ENCODE results near the gene NOTCH1.
A peak's percentile ranks its signal among the peaks of the same experiment; 100 is the strongest.

NOTCH1 gene

DNA sequence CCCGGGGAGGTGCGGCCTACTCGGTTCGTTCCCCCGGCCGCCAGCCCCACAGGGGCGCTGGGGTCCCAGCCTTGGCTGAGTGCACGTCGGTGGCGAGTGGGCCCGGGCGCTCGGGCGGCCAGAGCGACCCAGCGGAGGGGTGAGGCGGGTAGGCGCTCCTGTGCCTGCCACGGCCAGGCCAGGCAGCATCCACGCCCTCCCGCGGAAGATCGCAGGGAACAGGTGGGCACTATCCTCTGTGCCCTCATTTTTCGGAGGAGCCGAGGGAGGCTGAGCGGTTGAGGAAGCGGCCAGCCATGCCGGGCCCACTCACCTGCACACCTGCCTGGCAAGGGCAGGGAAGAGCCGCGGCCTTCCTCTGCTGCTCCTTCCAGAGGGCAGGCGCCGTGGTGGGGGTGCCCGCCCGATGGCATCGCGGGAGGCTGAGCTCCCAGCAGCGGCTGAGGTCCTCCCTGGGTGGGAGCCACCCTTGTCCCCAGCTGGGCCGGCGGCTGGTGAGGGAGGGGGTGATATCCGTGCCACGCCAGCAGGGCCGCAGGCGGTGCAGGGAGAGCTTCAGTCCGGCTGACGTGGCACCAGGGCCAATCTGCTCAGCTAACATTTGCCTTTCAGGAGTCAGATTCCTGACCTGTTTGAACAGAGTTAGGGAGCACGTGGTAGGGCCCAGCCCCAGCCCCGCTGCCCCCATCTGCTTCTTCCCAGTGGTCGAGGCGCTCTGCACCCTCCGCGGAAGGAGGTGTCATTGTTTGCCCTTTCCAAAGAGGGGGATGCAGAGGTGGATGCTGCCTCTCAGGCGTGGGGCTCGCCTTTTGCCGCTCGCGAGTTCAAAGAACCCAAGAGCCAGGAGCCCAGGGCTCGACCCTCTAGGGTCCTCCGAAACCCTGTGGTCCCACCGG is 61.4 kb downstream of the NOTCH1 start:
- Histone ChIP-seq H3K27me3 (replicated peaks in 2 of 5; ENCODE audit: control insufficient read depth in 4 of 5, insufficient read depth in 5 of 5, low read length in 4 of 5) (no peaks in the 10 kb centered on the region), H3K9me3 (ENCODE audit: control extremely low read depth in 1 of 5, control insufficient read depth in 4 of 5, insufficient read depth in 2 of 5, low read depth in 1 of 5, low read length in 4 of 5) (no peaks in the 10 kb centered on the region), H3K36me3 (ENCODE audit: control insufficient read depth in 4 of 4, insufficient read depth in 4 of 4, low read length in 3 of 4) (peaks cover 0 to 7% (median 3%) of the 10 kb centered on the region in 4 experiments), H3K4me1 (ENCODE audit: control extremely low read depth in 1 of 4, control insufficient read depth in 4 of 4, insufficient read depth in 4 of 4, low read length in 3 of 4) (peaks cover 7 to 47% (median 34%) of the 10 kb centered on the region in 4 experiments), H3K4me3 (ENCODE audit: control insufficient read depth in 1 of 7, extremely low read depth in 1 of 7, insufficient read depth in 4 of 7, low read depth in 2 of 7, low read length in 6 of 7) (peak overlapping the region; percentile 27 to 82 (median 72)), H3K27ac (ENCODE audit: insufficient read depth in 1 of 2, low read depth in 1 of 2, low read length in 2 of 2, poor library complexity in 1 of 2, severe bottlenecking in 2 of 2) (peak overlapping the region in 1 of 2 experiments; percentile 93)
- CTCF ChIA-PET: interaction anchor here (0.7 to 9.1 kb wide), 21 partner anchors 9 to 209 kb away, joined by 3 to 238 read pairs (median 6); no protein-coding TSS in a partner anchor
- WGBS (ENCODE audit: insufficient coverage): 44% methylated on average over 50 of the region's 59 CpGs
- peak in 2 of 3 donors; percentile 4 to 11 for DNase-seq
- POLR2A ChIA-PET: interaction anchor here (0.6 to 2.6 kb wide), 7 partner anchors 41 to 172 kb away, joined by 3 to 9 read pairs (median 4); no protein-coding TSS in a partner anchor

DNA sequence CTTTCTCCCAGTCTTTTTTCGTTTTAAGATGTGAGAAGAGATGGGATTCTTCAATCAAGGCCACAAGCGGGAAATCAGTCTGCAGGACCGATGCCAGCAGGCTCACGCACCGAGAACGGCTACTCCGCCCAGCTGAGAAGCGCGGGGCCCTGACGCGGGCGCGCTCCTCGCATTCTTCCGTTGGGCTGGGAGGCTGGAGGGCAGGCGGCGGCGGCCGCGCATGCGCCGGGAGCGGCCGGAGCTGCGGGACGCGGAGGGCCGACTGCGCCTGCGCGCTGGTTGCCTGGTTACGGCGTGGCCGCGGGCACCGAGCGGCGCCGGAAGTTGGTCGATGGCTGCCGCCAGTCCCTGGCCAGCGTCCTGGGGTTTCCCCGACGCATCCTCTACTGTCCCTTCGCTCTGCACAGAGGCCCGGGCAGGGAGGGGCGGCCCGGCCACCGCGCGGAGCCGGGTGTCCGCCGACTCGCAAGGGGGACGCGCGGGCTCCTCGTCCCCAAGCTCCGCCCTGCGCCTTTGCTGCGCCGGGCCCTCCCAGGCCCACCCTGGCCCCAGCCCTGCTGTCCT is 62.2 kb downstream of the NOTCH1 start:
- Histone ChIP-seq H3K4me1 (ENCODE audit: control extremely low read depth in 1 of 4, control insufficient read depth in 4 of 4, insufficient read depth in 4 of 4, low read length in 3 of 4) (peaks cover 7 to 47% (median 33%) of the 10 kb centered on the region in 4 experiments), H3K36me3 (ENCODE audit: control insufficient read depth in 4 of 4, insufficient read depth in 4 of 4, low read length in 3 of 4) (peaks cover 0 to 8% (median 5%) of the 10 kb centered on the region in 4 experiments), H3K27me3 (replicated peaks in 2 of 5; ENCODE audit: control insufficient read depth in 4 of 5, insufficient read depth in 5 of 5, low read length in 4 of 5) (no peaks in the 10 kb centered on the region), H3K4me3 (ENCODE audit: control insufficient read depth in 1 of 7, extremely low read depth in 1 of 7, insufficient read depth in 4 of 7, low read depth in 2 of 7, low read length in 6 of 7) (peak overlapping the region; percentile 26 to 82 (median 72)), H3K27ac (ENCODE audit: insufficient read depth in 1 of 2, low read depth in 1 of 2, low read length in 2 of 2, poor library complexity in 1 of 2, severe bottlenecking in 2 of 2) (peak overlapping the region; percentile 88 to 93), H3K9me3 (ENCODE audit: control extremely low read depth in 1 of 5, control insufficient read depth in 4 of 5, insufficient read depth in 2 of 5, low read depth in 1 of 5, low read length in 4 of 5) (no peaks in the 10 kb centered on the region)
- under 1% methylated on average over 50 of the region's 63 CpGs for WGBS (ENCODE audit: insufficient coverage)
- POLR2A ChIA-PET: interaction anchor here (0.6 to 2.6 kb wide), 8 partner anchors 41 to 173 kb away, joined by 3 to 9 read pairs (median 4); no protein-coding TSS in a partner anchor
- CTCF ChIA-PET: interaction anchor here (1.3 to 9.1 kb wide), 12 partner anchors 10 to 181 kb away, joined by 3 to 238 read pairs (median 14); no protein-coding TSS in a partner anchor
- DNase-seq: peak; percentile 84 to 92 (median 90)

DNA sequence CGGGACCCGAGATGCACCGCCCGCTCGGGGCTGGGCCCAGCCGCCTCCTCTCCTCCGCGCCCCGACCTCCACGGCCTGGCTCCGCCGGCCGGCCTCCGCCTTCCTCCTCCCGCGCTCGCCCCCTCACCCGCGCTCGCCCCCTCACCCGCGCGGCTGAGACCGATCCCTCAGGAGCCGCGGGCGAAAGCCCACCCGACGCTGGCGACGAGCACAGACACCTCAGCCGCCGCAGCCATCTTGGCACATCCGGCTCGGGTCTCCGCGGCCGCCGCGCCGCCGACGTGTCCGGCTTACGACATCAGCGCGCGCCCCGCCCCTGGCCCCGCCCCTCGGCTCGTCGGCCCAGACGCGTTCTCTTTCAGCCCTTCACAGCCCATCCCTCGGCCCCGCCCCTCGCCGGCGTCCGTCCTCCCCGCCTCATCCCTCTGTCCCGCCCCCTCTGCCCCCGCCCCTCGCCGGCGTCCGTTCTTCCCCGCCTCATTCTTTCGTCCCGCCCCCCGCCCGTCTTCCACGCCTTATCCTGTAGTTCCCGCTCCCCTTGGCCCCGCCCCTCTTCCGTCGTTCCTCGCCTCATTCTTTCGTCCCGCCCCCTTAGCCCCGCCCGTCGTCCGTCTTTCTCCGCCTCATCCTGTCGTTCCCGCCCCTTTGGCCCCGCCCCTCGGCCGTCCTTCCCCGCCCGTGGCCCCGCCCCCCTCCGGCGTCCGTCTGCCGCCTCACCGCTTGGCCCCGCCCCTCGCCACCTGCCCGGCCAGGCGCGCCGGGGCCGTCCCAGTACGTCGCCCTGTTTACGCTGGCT is 62.9 kb downstream of the NOTCH1 start, which contains the start of gene SEC16A:
Gene SEC16A (minus strand): TSS at position 248 of the 796 bp plus-strand sequence. CDS start 5,425 bp downstream, outside the sequence.
- Histone ChIP-seq H3K4me3 (ENCODE audit: control insufficient read depth in 1 of 7, extremely low read depth in 1 of 7, insufficient read depth in 4 of 7, low read depth in 2 of 7, low read length in 6 of 7) (peak within 1 kb of the TSS; percentile 81 to 95 (median 92)), H3K36me3 (ENCODE audit: control insufficient read depth in 4 of 4, insufficient read depth in 4 of 4, low read length in 3 of 4) (peaks cover 3 to 14% (median 7%) of the 10 kb centered on the region in 4 experiments), H3K27ac (ENCODE audit: insufficient read depth in 1 of 2, low read depth in 1 of 2, low read length in 2 of 2, poor library complexity in 1 of 2, severe bottlenecking in 2 of 2) (peak within 1 kb of the TSS; percentile 90 to 96), H3K9me3 (ENCODE audit: control extremely low read depth in 1 of 5, control insufficient read depth in 4 of 5, insufficient read depth in 2 of 5, low read depth in 1 of 5, low read length in 4 of 5) (no peaks in the 10 kb centered on the region), H3K27me3 (replicated peaks in 2 of 5; ENCODE audit: control insufficient read depth in 4 of 5, insufficient read depth in 5 of 5, low read length in 4 of 5) (no peaks in the 10 kb centered on the region), H3K4me1 (ENCODE audit: control extremely low read depth in 1 of 4, control insufficient read depth in 4 of 4, insufficient read depth in 4 of 4, low read length in 3 of 4) (peaks cover 7 to 47% (median 31%) of the 10 kb centered on the region in 4 experiments)
- CTCF ChIA-PET: interaction anchor here (1.8 to 9.1 kb wide), 4 partner anchors 48 to 149 kb away, joined by 3 to 238 read pairs (median 58); no protein-coding TSS in a partner anchor
- POLR2A ChIA-PET: interaction anchor here (0.6 to 2.6 kb wide), 7 partner anchors 42 to 173 kb away, joined by 3 to 9 read pairs (median 4); no protein-coding TSS in a partner anchor
- 0% methylated on average over 75 of the region's 109 CpGs for WGBS (ENCODE audit: insufficient coverage)
- peak; percentile 95 to 98 (median 98) for DNase-seq

DNA sequence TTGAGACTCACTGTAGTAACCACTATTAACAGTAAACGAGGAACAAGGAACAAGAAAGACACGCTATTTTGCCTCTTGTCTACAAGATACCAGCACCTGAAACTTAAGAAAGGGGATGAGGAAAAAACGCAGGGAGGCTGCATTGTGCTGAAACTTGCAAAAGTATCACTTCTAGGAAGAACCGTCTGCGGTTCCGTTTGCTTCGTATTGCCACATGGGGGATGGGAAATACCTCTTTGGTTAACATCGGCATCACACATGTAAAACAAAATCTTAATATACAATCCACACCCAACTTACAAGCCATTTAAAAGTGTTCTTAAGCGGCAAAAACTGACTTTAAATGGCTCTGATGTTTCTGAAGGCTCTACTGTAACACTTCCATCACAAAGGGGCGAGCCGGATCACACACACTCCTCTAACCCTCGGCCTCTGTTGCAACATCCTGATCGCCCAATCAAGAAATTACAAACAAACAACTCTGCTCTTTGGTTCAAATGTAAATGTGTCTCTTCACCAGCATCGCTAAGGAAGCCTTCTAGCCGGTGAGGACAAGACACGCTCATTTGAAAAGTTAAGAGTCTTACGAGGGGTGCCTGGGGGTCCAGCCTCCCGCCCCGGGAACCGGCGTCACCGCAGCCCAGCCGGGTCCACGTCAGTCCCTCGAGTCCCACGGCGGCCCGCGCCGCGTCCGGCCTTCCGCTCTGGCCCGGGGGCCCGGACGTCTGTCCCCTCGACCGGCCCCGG is 63.6 kb downstream of the NOTCH1 start:
- under 1% methylated on average over 33 of the region's 39 CpGs for WGBS (ENCODE audit: insufficient coverage)
- no peaks in the 10 kb centered on the region for H3K27me3 ChIP-seq (replicated peaks in 2 of 5; ENCODE audit: control insufficient read depth in 4 of 5, insufficient read depth in 5 of 5, low read length in 4 of 5)
- H3K4me3 ChIP-seq (ENCODE audit: control insufficient read depth in 1 of 7, extremely low read depth in 1 of 7, insufficient read depth in 4 of 7, low read depth in 2 of 7, low read length in 6 of 7): peak overlapping the region; percentile 81 to 95 (median 92)
- POLR2A ChIA-PET: no interaction called here
- DNase-seq: peak; percentile 18 to 51 (median 48)
- H3K9me3 ChIP-seq (ENCODE audit: control extremely low read depth in 1 of 5, control insufficient read depth in 4 of 5, insufficient read depth in 2 of 5, low read depth in 1 of 5, low read length in 4 of 5): no peaks in the 10 kb centered on the region
- CTCF ChIA-PET: no interaction called here
- H3K36me3 ChIP-seq (ENCODE audit: control insufficient read depth in 4 of 4, insufficient read depth in 4 of 4, low read length in 3 of 4): peaks cover 3 to 22% (median 13%) of the 10 kb centered on the region in 4 experiments
- H3K27ac ChIP-seq (ENCODE audit: insufficient read depth in 1 of 2, low read depth in 1 of 2, low read length in 2 of 2, poor library complexity in 1 of 2, severe bottlenecking in 2 of 2): peak overlapping the region; percentile 90 to 96
- peaks cover 7 to 47% (median 31%) of the 10 kb centered on the region in 4 experiments for H3K4me1 ChIP-seq (ENCODE audit: control extremely low read depth in 1 of 4, control insufficient read depth in 4 of 4, insufficient read depth in 4 of 4, low read length in 3 of 4)

DNA sequence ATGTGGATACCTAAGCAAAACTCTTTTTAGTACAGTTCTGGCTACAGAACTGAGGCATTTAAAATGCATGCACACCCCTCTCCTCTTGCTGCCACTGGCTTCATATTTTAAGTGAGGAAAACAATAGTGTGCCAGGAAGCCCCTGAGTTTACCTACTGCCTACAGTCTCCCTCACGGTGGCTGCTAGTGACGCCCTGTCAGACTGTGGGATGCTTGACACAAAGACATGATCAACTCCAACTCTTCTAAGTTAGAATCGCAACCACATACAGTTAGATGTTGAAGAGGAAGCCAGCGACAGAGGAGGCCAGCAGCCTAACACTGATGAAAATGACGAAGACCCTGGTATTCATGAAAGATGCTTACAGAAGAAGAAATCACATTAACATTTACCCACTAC is 64.3 kb downstream of the NOTCH1 start:
- peaks cover 6 to 28% (median 19%) of the 10 kb centered on the region in 4 experiments for H3K36me3 ChIP-seq (ENCODE audit: control insufficient read depth in 4 of 4, insufficient read depth in 4 of 4, low read length in 3 of 4)
- H3K27me3 ChIP-seq (replicated peaks in 2 of 5; ENCODE audit: control insufficient read depth in 4 of 5, insufficient read depth in 5 of 5, low read length in 4 of 5): no peaks in the 10 kb centered on the region
- H3K9me3 ChIP-seq (ENCODE audit: control extremely low read depth in 1 of 5, control insufficient read depth in 4 of 5, insufficient read depth in 2 of 5, low read depth in 1 of 5, low read length in 4 of 5): no peaks in the 10 kb centered on the region
- POLR2A ChIA-PET: no interaction called here
- CTCF ChIA-PET: no interaction called here
- peak overlapping the region in 6 of 7 experiments; percentile 81 to 92 (median 90) for H3K4me3 ChIP-seq (ENCODE audit: control insufficient read depth in 1 of 7, extremely low read depth in 1 of 7, insufficient read depth in 4 of 7, low read depth in 2 of 7, low read length in 6 of 7)
- no peak for DNase-seq
- peaks cover 7 to 42% (median 30%) of the 10 kb centered on the region in 4 experiments for H3K4me1 ChIP-seq (ENCODE audit: control extremely low read depth in 1 of 4, control insufficient read depth in 4 of 4, insufficient read depth in 4 of 4, low read length in 3 of 4)
- H3K27ac ChIP-seq (ENCODE audit: insufficient read depth in 1 of 2, low read depth in 1 of 2, low read length in 2 of 2, poor library complexity in 1 of 2, severe bottlenecking in 2 of 2): peak overlapping the region in 1 of 2 experiments; percentile 96
- WGBS (ENCODE audit: insufficient coverage): no CpG with 5 or more reads among the region's 5 CpGs

Measured in common myeloid progenitor, CD34-positive (primary cell).